ENCODE measurements around the gene ARID3A. TPM values are rescaled to one million over a fixed set of nuclear protein-coding genes. Genes with fewer than 3 reads are reported as not detected.
A peak's percentile ranks its signal among the peaks of the same experiment; 100 is the strongest.

The ARID3A gene
- total RNA-seq, 2 experiments from 2014 or later: 28.7 to 33.2 TPM

DNA sequence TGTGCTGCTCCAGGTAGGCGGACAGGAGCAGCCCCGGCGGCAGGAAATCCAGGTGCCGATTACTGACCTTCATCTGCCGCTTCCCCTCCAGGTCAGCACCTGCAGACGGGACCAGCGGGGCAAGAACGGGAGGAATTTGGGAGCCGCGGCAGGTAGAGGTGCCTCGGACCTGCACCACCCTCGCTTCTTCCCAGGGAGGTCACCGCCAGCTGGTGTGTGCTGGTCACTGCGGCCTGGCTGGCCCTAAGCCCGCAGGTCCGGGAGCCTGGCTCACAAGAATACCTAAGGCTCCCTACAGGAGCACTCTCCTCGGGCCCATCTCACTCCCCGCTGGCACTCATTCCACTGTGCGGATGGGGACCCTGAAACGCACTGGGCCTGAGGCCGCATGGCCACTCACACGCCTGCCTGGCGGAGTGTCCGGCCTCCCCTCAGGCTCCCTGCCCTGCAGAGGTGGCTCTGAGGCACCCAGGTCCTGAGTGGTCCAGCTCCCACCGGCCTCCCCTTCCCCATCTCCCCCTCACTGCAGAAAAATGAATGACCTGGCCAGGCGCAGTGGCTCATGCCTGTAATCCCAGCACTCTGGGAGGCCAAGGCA lies 28.3 kb upstream of the ARID3A start:
- POLR2A ChIA-PET: no interaction called here
- no peak for DNase-seq

DNA sequence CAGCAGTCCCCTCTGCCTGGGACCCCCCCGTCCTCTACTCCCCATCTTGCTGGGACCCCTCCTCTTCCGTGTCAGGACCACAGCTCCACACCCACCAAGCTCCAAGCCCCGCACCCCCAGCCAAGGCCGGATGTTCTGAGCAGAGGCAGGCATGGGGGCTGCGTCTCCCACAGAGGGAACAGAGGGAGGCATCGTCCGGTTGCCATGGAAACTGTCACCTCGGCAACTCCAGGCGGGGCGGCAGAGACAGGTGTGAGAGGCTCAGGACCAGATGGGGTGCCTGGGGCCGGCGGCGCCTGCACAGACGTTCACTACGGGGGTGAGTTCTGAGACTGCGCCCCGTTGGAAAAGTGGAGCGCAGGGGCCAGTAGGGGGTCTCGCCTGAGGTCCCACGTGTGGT lies 27.2 kb upstream of the ARID3A start:
- peak overlapping the region; percentile 63 for H3K27ac Mint-ChIP-seq
- no peaks in the 10 kb centered on the region for H3K27me3 Mint-ChIP-seq
- POLR2A ChIA-PET: interaction anchor here (1.6 kb wide), 1 partner anchor 10 kb away, joined by 10 read pairs; no protein-coding TSS in a partner anchor
- H3K4me3 Mint-ChIP-seq: no peak overlapping the region
- H3K36me3 Mint-ChIP-seq: peaks cover 6% of the 10 kb centered on the region
- DNase-seq (no peak), ATAC-seq (ENCODE audit: low read depth) (no peak)
- peaks cover 3% of the 10 kb centered on the region for H3K4me1 Mint-ChIP-seq
- H3K9me3 Mint-ChIP-seq: no peaks in the 10 kb centered on the region

More for the DNA sequence above, 28.3 kb upstream of the ARID3A start:
- no peak for ATAC-seq (ENCODE audit: low read depth)
- no peaks in the 10 kb centered on the region for H3K9me3 Mint-ChIP-seq
- H3K36me3 Mint-ChIP-seq: peaks cover 6% of the 10 kb centered on the region
- no peak overlapping the region for H3K27ac Mint-ChIP-seq
- H3K4me3 Mint-ChIP-seq: no peak overlapping the region
- peaks cover 10% of the 10 kb centered on the region for H3K4me1 Mint-ChIP-seq
- H3K27me3 Mint-ChIP-seq: no peaks in the 10 kb centered on the region

DNA sequence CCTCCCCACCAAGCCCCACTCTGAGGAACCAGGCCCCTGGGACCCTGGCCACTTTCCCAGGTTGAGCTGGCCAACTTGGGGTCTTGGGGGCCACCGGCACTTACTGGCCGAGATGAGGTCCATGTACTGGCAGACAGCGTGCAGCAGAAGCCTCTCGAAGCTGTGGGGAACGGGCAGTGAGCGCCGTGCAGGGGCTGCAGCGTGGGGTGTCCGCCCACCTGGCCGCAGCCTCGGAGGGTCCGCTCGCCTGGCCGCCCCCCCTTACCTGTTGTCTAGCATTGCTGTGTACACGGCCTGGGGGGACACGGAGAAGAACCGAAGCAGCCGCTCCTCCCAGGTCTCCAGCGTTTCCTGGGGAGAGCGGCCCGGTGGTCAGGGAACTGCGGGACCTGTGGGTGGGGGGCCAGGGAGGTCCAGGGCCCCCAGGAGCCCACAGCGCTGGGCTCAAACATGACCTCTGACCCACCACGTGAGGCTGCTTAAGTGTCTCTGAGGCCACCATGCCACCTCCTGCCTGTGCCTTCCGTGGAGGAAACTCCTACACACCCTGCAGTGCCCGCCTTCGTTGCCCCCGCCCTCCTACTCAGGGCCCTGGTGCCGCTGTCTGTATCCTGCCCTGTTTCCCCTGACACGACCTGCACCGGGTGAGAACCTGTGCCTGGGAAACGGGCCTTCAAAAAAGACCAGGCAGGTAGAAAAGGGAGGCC lies 26.3 kb upstream of the ARID3A start:
- Mint-ChIP-seq H3K4me3 (no peak overlapping the region), H3K9me3 (no peaks in the 10 kb centered on the region), H3K27me3 (no peaks in the 10 kb centered on the region), H3K27ac (no peak overlapping the region), H3K36me3 (peaks cover 6% of the 10 kb centered on the region), H3K4me1 (peaks cover 2% of the 10 kb centered on the region)
- ATAC-seq (ENCODE audit: low read depth) (no peak), DNase-seq (no peak)
- POLR2A ChIA-PET: interaction anchor here (1.6 kb wide), 1 partner anchor 9 kb away, joined by 10 read pairs; no protein-coding TSS in a partner anchor

DNA sequence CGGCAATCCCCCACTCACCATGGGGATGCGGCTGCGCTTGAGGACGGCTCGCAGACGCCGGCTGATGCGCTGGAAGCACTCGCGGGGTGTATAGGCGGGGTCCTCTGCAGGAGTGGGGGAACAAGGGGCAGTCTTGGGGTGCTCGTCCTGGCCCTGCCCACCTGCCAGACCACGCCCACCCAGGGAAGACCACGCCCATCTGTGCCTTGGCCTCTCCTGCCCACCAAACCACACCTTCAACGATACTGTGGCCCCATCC lies 25.9 kb upstream of the ARID3A start:
- POLR2A ChIA-PET: no interaction called here
- H3K36me3 Mint-ChIP-seq: peaks cover 6% of the 10 kb centered on the region
- H3K27me3 Mint-ChIP-seq: no peaks in the 10 kb centered on the region
- no peaks in the 10 kb centered on the region for H3K9me3 Mint-ChIP-seq
- no peak overlapping the region for H3K27ac Mint-ChIP-seq
- peaks cover 2% of the 10 kb centered on the region for H3K4me1 Mint-ChIP-seq
- DNase-seq (no peak), ATAC-seq (ENCODE audit: low read depth) (no peak)
- H3K4me3 Mint-ChIP-seq: no peak overlapping the region

DNA sequence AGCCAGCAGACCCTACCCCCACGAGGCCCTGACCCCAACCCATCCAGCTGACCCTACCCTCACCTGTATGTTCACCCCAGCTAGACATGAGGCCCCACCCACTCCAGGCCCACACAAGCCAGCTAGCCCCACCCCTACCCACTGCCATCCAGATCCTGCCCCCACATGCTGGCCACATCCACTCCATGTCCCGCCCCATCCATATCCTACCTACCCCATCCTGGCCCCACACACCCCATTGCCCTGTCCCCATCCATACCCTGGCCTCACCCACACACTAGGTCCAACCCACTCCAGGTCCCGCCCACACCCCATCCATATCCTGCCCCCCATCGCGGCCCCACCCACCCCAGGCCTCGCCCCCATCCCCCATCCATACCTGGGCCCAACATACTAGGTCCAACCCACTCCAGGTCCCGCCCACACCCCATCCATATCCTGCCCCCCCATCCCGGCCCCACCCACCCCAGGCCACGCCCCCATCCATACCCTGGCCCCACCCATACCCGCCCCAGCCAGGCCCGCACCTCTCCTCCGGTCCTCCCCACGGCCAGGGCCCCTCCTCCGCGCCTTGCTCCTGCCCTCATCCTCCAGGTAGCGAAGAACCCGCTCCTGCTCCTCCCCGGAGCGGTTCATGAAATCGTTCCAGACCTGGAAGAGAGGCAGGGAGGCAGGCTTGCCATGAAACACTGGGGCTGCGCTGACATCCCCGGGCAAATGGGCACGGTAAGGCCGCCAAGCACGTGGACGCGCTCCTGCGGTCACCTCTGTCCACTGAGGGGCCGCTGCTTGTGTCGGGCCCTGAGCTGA lies 25.3 kb upstream of the ARID3A start:
- no peaks in the 10 kb centered on the region for H3K27me3 Mint-ChIP-seq
- peaks cover 2% of the 10 kb centered on the region for H3K4me1 Mint-ChIP-seq
- no peaks in the 10 kb centered on the region for H3K9me3 Mint-ChIP-seq
- DNase-seq (no peak), ATAC-seq (ENCODE audit: low read depth) (peak; percentile 66)
- no peak overlapping the region for H3K4me3 Mint-ChIP-seq
- H3K27ac Mint-ChIP-seq: no peak overlapping the region
- peaks cover 6% of the 10 kb centered on the region for H3K36me3 Mint-ChIP-seq
- POLR2A ChIA-PET: no interaction called here

DNA sequence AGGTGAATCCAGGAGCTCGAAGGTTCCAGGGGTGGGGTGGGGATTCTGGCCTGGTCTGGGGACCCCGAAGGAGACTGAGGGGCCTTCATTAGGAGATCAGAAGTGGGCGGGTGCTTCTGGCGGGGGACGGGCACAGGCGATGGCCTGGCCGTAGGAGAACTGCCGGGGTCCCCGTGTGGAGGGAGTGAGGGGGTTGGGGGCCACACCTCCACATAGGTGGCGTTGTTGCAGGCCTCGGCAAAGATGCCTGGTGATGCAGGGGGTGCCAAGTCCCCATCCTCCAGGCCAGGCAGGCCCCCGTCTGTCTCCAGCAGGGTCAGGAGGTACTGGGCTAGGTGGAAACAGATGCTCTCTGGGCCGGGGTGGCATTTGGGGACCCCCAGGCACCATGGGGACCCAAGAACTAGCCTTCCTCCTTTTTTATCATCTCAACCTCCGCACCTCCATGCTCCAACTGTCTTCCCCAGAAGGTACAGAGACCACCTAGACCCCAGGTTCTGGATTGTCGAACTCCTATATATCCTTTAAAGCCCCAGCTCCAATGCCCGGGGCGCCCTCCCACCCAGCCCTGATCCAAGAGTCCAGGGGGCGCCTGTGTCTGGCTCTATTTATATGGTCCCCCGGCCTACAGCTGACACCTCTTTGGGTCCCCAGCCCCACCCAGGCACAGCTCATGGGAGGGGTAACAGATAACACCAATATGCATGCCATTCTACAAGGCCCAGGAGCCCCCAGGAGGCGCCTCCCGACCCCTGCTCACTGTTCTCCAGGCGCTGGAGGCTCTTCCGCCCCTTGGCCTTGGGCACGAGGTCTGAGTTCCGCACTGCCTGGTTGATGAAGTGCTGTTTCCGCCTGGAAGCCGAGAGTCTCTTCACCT lies 24.4 kb upstream of the ARID3A start:
- POLR2A ChIA-PET: interaction anchor here (0.6 kb wide), 1 partner anchor 9 kb away, joined by 3 read pairs; the partner anchor contains the start of gene MED16
- Mint-ChIP-seq H3K4me1 (peaks cover 4% of the 10 kb centered on the region), H3K27me3 (no peaks in the 10 kb centered on the region), H3K36me3 (peaks cover 6% of the 10 kb centered on the region), H3K27ac (no peak overlapping the region), H3K4me3 (no peak overlapping the region), H3K9me3 (no peaks in the 10 kb centered on the region)
- no peak for ATAC-seq (ENCODE audit: low read depth)
- DNase-seq: no peak

DNA sequence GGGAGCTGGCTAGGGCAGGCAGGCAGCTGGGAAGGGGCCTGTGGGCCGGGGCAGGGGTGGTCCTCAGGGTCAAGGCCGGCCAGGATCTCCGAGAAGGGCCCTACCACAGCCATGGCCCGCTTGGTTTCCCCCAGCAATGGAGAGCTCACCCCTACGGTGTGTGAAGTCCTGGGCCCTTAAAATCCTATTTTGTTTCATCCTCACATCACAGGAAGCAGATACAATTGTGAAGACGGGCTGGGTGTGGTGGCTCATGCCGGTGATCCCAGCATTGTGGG lies 23.8 kb upstream of the ARID3A start:
- H3K36me3 Mint-ChIP-seq: peaks cover 2% of the 10 kb centered on the region
- DNase-seq: no peak
- no peaks in the 10 kb centered on the region for H3K9me3 Mint-ChIP-seq
- no peak overlapping the region for H3K4me3 Mint-ChIP-seq
- POLR2A ChIA-PET: interaction anchor here (0.6 kb wide), 1 partner anchor 9 kb away, joined by 3 read pairs; the partner anchor contains the start of gene MED16
- H3K4me1 Mint-ChIP-seq: peaks cover 10% of the 10 kb centered on the region
- ATAC-seq (ENCODE audit: low read depth): no peak
- no peaks in the 10 kb centered on the region for H3K27me3 Mint-ChIP-seq
- H3K27ac Mint-ChIP-seq: no peak overlapping the region

DNA sequence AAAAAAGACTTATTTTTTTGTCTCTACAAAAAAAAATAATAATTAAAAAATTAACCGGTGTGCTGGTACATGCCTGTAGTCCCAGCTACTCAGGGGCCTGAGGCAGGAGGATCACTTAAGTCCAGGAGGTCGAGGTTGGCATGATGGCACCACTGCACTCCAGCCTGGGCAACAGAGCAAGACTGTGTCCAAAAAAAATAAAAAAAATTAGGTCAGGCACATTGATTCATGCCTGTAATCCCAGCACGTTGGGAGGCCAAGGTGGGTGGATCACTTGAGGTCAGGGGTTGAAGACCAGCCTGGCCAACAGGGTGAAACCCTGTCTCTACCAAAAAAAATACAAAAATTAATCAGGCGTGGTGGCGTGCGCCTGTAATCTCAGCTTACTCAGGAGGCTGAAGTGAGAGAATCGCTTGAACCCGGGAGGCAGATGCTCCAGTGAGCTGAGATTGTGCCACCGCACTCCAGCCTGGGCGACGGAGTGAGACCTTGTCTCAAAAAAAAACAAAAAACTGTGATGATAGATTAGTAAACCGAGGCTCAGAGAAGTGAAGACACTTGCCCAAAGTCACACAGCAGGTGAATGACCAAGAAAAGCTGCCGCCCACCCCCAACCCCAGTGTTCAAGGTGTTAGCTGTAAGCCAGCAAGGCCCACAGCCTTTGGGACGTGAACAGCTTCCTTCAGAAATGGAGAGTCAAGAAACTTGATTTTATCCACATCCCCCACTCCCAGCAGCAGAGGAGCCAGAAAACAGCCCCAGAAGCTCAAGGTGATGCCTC lies 23.2 kb upstream of the ARID3A start:
- Mint-ChIP-seq H3K4me1 (peaks cover 14% of the 10 kb centered on the region), H3K36me3 (peaks cover 2% of the 10 kb centered on the region), H3K27ac (no peak overlapping the region), H3K9me3 (no peaks in the 10 kb centered on the region), H3K4me3 (no peak overlapping the region), H3K27me3 (no peaks in the 10 kb centered on the region)
- no peak for DNase-seq
- POLR2A ChIA-PET: interaction anchor here (2.2 kb wide), 1 partner anchor 9 kb away, joined by 9 read pairs; the partner anchor contains the start of genes MED16 and RNU6-9
- ATAC-seq (ENCODE audit: low read depth): no peak

DNA sequence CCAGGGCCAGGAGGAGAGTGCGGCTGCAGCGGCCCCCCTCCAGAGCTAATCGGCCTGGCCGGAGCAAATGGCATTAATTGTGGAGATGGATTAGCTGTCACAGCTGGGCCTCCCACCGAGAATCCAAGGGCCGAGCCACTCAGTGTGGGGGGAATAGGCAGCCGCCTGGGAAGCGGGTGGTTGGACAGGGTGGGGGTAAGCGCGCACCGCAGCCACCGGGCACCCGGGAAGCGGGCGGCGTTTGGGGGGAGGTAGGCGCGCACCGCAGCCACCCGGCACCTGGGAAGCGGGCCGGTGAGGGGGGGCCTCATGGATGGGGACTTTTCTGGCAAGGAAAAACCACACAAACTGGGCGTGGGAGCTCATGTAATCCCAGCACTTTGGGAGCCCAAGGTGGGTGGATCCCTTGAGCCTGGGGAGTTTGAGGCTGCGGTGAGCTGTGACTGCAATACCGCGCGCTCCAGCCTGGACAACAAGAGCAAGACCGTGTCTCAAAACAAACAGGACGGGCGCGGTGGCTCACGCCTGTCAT lies 22.5 kb upstream of the ARID3A start:
- Mint-ChIP-seq H3K4me3 (no peak overlapping the region), H3K4me1 (peaks cover 17% of the 10 kb centered on the region), H3K27ac (no peak overlapping the region), H3K36me3 (peaks cover 2% of the 10 kb centered on the region), H3K27me3 (no peaks in the 10 kb centered on the region), H3K9me3 (no peaks in the 10 kb centered on the region)
- POLR2A ChIA-PET: interaction anchor here (2.2 kb wide), 1 partner anchor 10 kb away, joined by 9 read pairs; the partner anchor contains the start of genes MED16 and RNU6-9
- DNase-seq (no peak), ATAC-seq (ENCODE audit: low read depth) (no peak)

DNA sequence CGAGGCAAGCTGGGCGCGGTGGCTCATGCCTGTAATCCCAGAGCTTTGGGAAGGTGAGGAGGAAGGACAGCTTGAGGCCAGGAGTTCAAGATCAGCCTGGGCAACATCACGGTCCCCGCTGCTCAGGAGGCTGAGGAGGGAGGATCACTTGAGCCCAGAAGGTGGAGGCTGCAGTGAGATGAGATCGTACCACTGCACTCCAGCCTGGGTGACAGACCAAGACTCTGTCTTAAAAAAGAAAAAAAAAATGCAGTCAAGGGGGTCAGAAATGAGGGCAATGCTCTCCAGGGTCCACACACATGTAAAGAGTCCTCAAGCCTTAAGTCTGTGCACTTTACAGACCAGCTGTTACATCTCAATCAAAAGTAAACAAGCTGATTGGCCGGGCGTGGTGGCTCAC lies 21.3 kb upstream of the ARID3A start:
- no peak for ATAC-seq (ENCODE audit: low read depth)
- no peak for DNase-seq
- H3K27ac Mint-ChIP-seq: no peak overlapping the region
- H3K36me3 Mint-ChIP-seq: peaks cover 2% of the 10 kb centered on the region
- no peaks in the 10 kb centered on the region for H3K9me3 Mint-ChIP-seq
- POLR2A ChIA-PET: interaction anchor here (0.7 to 2.2 kb wide), 3 partner anchors 9 to 79 kb away, joined by 3 to 9 read pairs (median 5); partner anchors contain the start of genes MED16 and RNU6-9
- H3K4me1 Mint-ChIP-seq: peaks cover 27% of the 10 kb centered on the region
- no peak overlapping the region for H3K4me3 Mint-ChIP-seq
- H3K27me3 Mint-ChIP-seq: no peaks in the 10 kb centered on the region

DNA sequence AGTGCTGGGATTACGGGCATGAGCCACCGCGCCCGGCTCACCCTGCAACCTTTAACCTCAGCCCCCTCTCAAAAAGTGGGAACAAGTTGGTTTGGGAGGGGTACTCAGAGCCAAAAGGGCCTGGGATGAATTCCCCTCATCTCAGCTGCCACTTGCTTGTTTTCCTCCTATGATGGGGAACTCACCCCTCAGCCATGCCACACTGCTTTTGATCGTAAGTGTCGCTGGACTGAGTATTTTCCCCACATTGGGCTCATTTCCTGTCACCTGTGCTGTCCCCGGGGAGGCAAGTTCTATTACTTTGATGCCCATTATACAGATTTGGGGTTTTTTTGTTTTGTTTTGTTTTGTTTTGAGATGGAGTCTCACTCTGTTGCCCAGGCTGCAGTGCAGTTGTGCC lies 19.4 kb upstream of the ARID3A start:
- Mint-ChIP-seq H3K36me3 (peaks cover 4% of the 10 kb centered on the region), H3K27ac (peak overlapping the region; percentile 79), H3K9me3 (no peaks in the 10 kb centered on the region), H3K27me3 (no peaks in the 10 kb centered on the region), H3K4me3 (no peak overlapping the region), H3K4me1 (peaks cover 36% of the 10 kb centered on the region)
- ATAC-seq (ENCODE audit: low read depth) (no peak), DNase-seq (no peak)
- POLR2A ChIA-PET: interaction anchor here (1.3 to 4.0 kb wide), 4 partner anchors 14 to 41 kb away, joined by 4 to 57 read pairs (median 4); partner anchors contain the start of genes MED16 and RNU6-9

DNA sequence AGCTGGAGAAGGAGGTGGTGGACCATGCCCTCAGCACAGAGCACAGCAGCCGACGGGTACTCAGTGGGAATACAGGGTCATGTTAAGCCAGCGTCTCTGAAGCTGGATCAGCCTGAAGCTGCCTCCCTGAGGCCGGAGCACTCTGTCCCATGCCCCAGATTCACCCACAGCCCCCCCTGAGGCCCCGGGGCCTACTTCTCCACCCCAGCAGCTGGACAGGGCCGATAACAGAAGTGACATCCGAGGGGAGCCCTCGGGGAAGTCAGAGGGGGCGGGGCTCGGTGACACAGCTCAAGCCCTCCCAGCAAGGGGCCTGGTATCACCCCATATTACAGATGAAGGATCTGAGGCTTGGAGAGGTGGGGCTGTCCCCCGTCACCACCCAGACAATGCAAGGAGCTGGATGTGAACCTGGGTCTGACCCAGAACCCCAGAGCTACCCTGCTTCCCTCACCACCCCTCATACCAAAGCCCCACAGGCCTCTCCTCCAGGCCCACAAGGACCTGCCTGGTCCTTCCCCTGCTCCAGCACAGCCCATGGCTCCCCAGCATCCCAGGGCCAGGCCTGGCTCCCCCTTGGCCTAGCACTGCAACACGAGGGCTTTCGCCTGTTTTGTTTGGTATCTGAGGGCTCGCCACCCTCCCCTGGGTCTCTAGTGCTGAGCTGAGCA lies 18.5 kb upstream of the ARID3A start:
- H3K36me3 Mint-ChIP-seq: peaks cover 4% of the 10 kb centered on the region
- no peaks in the 10 kb centered on the region for H3K9me3 Mint-ChIP-seq
- DNase-seq (no peak), ATAC-seq (ENCODE audit: low read depth) (no peak)
- peak overlapping the region; percentile 79 for H3K27ac Mint-ChIP-seq
- H3K4me3 Mint-ChIP-seq: peak overlapping the region; percentile 80
- H3K4me1 Mint-ChIP-seq: peaks cover 36% of the 10 kb centered on the region
- POLR2A ChIA-PET: interaction anchor here (1.1 to 4.0 kb wide), 7 partner anchors 15 to 362 kb away, joined by 4 to 57 read pairs (median 5); partner anchors contain the start of genes CIRBP, MED16, RNU6-9 and WDR18
- no peaks in the 10 kb centered on the region for H3K27me3 Mint-ChIP-seq

All from activated naive CD8-positive, alpha-beta T cell treated with anti-CD3 and anti-CD28 coated beads, Interleukin-2, amount 10 ng/mL, durations not matched to agents 7 days and 5 days (primary cell).